ENCODE data around the gene CTXN1.

Gene CTXN1

DNA sequence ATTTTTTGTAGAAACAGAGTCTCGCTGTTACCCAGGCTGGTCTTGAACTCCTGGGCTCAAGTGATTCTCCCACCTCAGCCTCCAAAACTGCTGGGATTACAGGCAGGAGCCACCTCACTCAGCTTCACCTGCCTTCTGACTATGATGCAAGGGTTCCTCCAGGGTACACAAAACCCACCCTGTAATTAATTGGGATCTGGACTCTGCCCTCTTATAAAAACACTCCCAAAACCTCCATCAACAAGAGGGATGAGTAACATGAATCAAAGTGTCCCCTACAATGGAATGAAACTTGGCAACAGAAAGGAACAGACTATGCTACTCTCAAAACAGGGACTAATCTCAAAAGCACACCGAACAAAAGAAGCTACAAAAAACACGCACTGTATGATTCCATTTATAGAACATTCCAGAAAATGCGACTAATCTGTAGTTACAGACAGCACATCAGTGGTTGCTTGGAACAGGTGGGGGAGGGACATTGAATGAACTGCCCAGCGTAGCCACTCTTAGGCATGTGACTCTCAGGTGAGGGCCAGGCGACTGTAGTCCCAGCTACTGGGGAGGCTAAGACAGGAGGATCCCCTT lies 48.6 kb downstream of the CTXN1 start:
- DNase-seq (ENCODE audit: low read depth in 2 of 2, low spot score in 1 of 2): no peak

DNA sequence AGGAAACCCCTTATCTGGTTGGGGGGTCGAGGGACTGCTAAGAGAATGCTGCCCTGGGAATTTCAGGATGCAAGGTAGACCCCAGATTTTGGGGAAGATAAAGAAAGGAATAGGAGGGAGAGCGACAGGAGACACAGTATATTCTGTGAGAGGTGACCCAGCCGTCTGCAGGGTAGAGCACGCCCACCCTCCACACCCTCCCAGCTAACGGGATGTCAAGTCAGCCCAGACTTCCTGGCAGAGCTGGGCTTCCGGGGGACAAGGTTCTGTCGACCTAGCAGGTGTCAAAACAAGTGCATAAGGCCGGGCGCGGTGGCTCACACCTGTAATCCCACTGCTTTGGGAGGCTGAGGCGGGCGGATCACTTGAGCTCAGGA lies 51.0 kb downstream of the CTXN1 start:
- DNase-seq (ENCODE audit: low read depth in 2 of 2, low spot score in 1 of 2): no peak

Data from stimulated activated CD8-positive, alpha-beta memory T cell treated with anti-CD3 and anti-CD28 coated beads, Interleukin-4, amount 100 ng/mL, for 4 hours (primary cell).